ENCODE measurements around the gene PLOD1. TPM values are rescaled to one million over a fixed set of nuclear protein-coding genes. Genes with fewer than 3 reads are reported as not detected.
"Not testable (repeated sequence)": the region's sequence is repeated elsewhere in the genome, so short reads cannot be mapped to it uniquely, and the experiment has no call there.

The PLOD1 gene
- total and polyA plus RNA-seq, 2 of the 13 experiments (the other 11 are each of a cell fraction or from before 2014, with no cell fraction given), result 70.1 to 318 TPM

DNA sequence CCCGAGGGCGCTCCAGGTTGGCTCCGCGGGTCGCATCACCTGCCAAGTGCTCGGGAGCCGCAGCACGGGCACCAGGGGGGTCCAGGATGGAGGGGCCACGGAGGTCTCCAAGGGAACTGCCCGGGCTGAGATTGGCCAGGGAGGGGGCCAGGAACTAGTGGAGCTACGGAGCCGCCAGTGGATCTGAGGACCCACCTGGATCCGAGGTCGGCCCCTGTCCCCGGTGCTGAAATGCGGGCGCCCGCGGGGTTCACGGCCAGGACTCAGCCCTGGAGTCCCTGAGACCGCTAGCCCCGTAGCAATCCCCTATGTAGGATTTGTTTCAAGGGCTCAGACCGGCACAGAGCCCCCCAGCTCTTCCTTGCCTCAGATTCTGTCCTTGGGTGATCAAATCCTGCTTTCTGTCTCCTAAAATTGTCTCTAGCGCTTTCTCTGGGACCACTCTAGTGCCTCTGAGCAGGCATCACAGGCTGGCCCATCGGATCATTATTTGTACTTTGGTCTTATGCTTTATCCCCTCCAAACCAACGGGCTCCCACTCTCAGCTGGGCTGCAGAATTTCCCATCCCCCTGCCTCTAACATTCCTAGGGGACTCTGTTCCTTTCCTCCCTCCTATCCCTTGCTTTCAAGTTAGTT is 35.6 kb upstream of the PLOD1 start (continued):
- TF ChIP-seq, protein P1, sequence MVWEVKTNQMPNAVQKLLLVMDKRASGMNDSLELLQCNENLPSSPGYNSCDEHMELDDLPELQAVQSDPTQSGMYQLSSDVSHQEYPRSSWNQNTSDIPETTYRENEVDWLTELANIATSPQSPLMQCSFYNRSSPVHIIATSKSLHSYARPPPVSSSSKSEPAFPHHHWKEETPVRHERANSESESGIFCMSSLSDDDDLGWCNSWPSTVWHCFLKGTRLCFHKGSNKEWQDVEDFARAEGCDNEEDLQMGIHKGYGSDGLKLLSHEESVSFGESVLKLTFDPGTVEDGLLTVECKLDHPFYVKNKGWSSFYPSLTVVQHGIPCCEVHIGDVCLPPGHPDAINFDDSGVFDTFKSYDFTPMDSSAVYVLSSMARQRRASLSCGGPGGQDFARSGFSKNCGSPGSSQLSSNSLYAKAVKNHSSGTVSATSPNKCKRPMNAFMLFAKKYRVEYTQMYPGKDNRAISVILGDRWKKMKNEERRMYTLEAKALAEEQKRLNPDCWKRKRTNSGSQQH (CRISPR knock-in tag; IDR thresholded peaks at IDR 0.05; ENCODE audit: low read depth), result 0 out of 2 replicates have a peak, but pooled peaks have one; percentile 35
- peak; percentile 26; the same call in 1 of the 2 replicates for TF ChIP-seq GABPB1 (CRISPR knock-in tag; IDR thresholded peaks at IDR 0.05)

DNA sequence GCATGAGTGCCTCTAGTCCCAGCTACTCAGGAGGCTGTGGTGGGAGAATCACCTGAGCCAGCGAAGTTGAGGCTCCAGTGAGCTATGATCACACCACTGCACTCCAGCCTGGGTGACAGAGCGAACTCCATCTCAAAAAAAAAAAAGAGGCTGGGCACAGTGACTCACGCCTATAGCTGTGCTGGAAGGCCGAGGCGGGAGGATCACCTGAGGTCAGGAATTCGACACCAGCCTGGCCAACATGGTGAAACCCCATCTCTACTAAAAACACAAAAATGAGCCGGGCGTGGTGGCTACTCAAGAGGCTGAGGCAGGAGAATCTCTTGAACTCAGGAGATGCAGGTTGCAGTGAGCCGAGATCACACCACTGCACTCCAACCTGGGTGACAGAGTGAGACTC is 33.1 kb upstream of the PLOD1 start:
- WGBS (ENCODE audit: low lambda C conversion rate), result 18% methylated on average over 9 of the region's 9 CpGs
- H3K27ac ChIP-seq (ENCODE audit: extremely low read length, insufficient read depth, low read length); H4K20me1 ChIP-seq (ENCODE audit: insufficient read depth, low read length); in situ Hi-C loops (cut with HindIII; ENCODE audit: extremely low pct_ligation_motif_present, low pct_unique_long_range_greater_than_20kb); H3K9me3 ChIP-seq (ENCODE audit: low read length); BruUV-seq (replicated peaks); DNase-seq (ENCODE audit: low spot score); H3K79me2 ChIP-seq (ENCODE audit: insufficient read depth, low read length); H3K4me3 ChIP-seq (replicated peaks in 1 of 3; ENCODE audit: insufficient read depth in 1 of 3, low read depth in 2 of 3, low read length in 3 of 3); H2AFZ ChIP-seq (ENCODE audit: low read length); H3K9ac ChIP-seq (ENCODE audit: insufficient read depth, low read depth, low read length); H3K4me2 ChIP-seq (ENCODE audit: low read depth, low read length); H3K4me1 ChIP-seq (ENCODE audit: insufficient read depth, low read length); CTCF ChIA-PET (ENCODE audit: low intra/inter-chr PET ratio, low total read pairs); intact Hi-C loops (cut with micrococcal nuclease; ENCODE audit: unreplicated experiment); H3K36me3 ChIP-seq (replicated peaks in 1 of 2; ENCODE audit: control insufficient read depth in 1 of 2, insufficient read depth in 2 of 2, low read length in 2 of 2); FAIRE-seq: not testable (repeated sequence)
- TF ChIP-seq FOSL2 (CRISPR knock-in tag; IDR thresholded peaks at IDR 0.05), result peak; percentile 49
- peak; percentile 47; the same call in 1 of the 2 replicates for TF ChIP-seq RXRA (CRISPR knock-in tag; IDR thresholded peaks at IDR 0.05)
- TF ChIP-seq, protein P2, sequence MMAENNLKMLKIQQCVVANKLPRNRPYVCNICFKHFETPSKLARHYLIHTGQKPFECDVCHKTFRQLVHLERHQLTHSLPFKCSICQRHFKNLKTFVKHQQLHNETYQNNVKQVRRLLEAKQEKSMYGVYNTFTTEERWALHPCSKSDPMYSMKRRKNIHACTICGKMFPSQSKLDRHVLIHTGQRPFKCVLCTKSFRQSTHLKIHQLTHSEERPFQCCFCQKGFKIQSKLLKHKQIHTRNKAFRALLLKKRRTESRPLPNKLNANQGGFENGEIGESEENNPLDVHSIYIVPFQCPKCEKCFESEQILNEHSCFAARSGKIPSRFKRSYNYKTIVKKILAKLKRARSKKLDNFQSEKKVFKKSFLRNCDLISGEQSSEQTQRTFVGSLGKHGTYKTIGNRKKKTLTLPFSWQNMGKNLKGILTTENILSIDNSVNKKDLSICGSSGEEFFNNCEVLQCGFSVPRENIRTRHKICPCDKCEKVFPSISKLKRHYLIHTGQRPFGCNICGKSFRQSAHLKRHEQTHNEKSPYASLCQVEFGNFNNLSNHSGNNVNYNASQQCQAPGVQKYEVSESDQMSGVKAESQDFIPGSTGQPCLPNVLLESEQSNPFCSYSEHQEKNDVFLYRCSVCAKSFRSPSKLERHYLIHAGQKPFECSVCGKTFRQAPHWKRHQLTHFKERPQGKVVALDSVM (CRISPR knock-in tag; IDR thresholded peaks at IDR 0.05), result peak; percentile 40; the same call in 1 of the 2 replicates
- TF ChIP-seq, protein P3, sequence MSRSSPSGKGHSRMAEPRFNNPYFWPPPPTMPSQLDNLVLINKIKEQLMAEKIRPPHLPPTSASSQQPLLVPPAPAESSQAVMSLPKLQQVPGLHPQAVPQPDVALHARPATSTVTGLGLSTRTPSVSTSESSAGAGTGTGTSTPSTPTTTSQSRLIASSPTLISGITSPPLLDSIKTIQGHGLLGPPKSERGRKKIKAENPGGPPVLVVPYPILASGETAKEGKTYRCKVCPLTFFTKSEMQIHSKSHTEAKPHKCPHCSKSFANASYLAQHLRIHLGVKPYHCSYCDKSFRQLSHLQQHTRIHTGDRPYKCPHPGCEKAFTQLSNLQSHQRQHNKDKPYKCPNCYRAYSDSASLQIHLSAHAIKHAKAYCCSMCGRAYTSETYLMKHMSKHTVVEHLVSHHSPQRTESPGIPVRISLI (CRISPR knock-in tag; IDR thresholded peaks at IDR 0.05; ENCODE audit: borderline replicate concordance), result peak; percentile 75
- TF ChIP-seq ZNF441 (CRISPR knock-in tag; IDR thresholded peaks at IDR 0.05; ENCODE audit: borderline replicate concordance), result peak; percentile 55; the same call in 1 of the 2 replicates
- TF ChIP-seq, protein P4, sequence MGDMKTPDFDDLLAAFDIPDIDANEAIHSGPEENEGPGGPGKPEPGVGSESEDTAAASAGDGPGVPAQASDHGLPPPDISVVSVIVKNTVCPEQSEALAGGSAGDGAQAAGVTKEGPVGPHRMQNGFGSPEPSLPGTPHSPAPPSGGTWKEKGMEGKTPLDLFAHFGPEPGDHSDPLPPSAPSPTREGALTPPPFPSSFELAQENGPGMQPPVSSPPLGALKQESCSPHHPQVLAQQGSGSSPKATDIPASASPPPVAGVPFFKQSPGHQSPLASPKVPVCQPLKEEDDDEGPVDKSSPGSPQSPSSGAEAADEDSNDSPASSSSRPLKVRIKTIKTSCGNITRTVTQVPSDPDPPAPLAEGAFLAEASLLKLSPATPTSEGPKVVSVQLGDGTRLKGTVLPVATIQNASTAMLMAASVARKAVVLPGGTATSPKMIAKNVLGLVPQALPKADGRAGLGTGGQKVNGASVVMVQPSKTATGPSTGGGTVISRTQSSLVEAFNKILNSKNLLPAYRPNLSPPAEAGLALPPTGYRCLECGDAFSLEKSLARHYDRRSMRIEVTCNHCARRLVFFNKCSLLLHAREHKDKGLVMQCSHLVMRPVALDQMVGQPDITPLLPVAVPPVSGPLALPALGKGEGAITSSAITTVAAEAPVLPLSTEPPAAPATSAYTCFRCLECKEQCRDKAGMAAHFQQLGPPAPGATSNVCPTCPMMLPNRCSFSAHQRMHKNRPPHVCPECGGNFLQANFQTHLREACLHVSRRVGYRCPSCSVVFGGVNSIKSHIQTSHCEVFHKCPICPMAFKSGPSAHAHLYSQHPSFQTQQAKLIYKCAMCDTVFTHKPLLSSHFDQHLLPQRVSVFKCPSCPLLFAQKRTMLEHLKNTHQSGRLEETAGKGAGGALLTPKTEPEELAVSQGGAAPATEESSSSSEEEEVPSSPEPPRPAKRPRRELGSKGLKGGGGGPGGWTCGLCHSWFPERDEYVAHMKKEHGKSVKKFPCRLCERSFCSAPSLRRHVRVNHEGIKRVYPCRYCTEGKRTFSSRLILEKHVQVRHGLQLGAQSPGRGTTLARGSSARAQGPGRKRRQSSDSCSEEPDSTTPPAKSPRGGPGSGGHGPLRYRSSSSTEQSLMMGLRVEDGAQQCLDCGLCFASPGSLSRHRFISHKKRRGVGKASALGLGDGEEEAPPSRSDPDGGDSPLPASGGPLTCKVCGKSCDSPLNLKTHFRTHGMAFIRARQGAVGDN (CRISPR knock-in tag; IDR thresholded peaks at IDR 0.05), result peak; percentile 22; the same call in 1 of the 2 replicates
- TF ChIP-seq RXRB (CRISPR knock-in tag; IDR thresholded peaks at IDR 0.05; ENCODE audit: borderline replicate concordance), result peak; percentile 15; the same call in 1 of the 2 replicates
- ATAC-seq, result peak; percentile 72
- POLR2A ChIA-PET, result interaction anchor here (1.7 kb wide), 1 partner anchor 59 kb away, joined by 5 read pairs; no protein-coding TSS in a partner anchor
- H3K27me3 ChIP-seq (ENCODE audit: control insufficient read depth in 1 of 2, insufficient read depth in 2 of 2, low read length in 2 of 2), result peaks cover 0 to 11% of the 10 kb centered on the region in 2 experiments; a peak in 3 of 5 replicates
